ENCODE data around the gene GRIN3B.

The GRIN3B gene

GRCh38 chr19:1041835-1042685, 41.8 kb downstream of the GRIN3B start:
- no peak for DNase-seq (ENCODE audit: low read depth, low spot score)

GRCh38 chr19:1042689-1043511, 42.7 kb downstream of the GRIN3B start:
- no peak for DNase-seq (ENCODE audit: low read depth, low spot score)

GRCh38 chr19:1045247-1045603, 45.0 kb downstream of the GRIN3B start:
- no peak for DNase-seq (ENCODE audit: low read depth, low spot score)

GRCh38 chr19:1046117-1046626, 46.0 kb downstream of the GRIN3B start:
- no peak for DNase-seq (ENCODE audit: low read depth, low spot score)

- DNase-seq (ENCODE audit: low read depth, low spot score), result no peak
Measured at GRCh38 chr19:1046836-1047695, 46.8 kb downstream of the GRIN3B start.

- no peak for DNase-seq (ENCODE audit: low read depth, low spot score)
Measured at GRCh38 chr19:1047696-1048147, 47.5 kb downstream of the GRIN3B start.

- no peak for DNase-seq (ENCODE audit: low read depth, low spot score)
Measured at GRCh38 chr19:1049106-1049505, 48.9 kb downstream of the GRIN3B start.

GRCh38 chr19:1049800-1050199, 49.6 kb downstream of the GRIN3B start:
- DNase-seq (ENCODE audit: low read depth, low spot score), result no peak

- DNase-seq (ENCODE audit: low read depth, low spot score), result no peak
Measured at GRCh38 chr19:1050989-1051788, 51.0 kb downstream of the GRIN3B start.

- DNase-seq (ENCODE audit: low read depth, low spot score), result no peak
Measured at GRCh38 chr19:1051791-1052190, 51.6 kb downstream of the GRIN3B start.

- no peak for DNase-seq (ENCODE audit: low read depth, low spot score)
Measured at GRCh38 chr19:1052349-1052975, 52.2 kb downstream of the GRIN3B start.

GRCh38 chr19:1053176-1054101, 53.2 kb downstream of the GRIN3B start:
- no peak for DNase-seq (ENCODE audit: low read depth, low spot score)

GRCh38 chr19:1054102-1055027, 54.1 kb downstream of the GRIN3B start:
- DNase-seq (ENCODE audit: low read depth, low spot score), result no peak

GRCh38 chr19:1055028-1055425, 54.8 kb downstream of the GRIN3B start:
- DNase-seq (ENCODE audit: low read depth, low spot score), result no peak

GRCh38 chr19:1055886-1056620, 55.8 kb downstream of the GRIN3B start:
- no peak for DNase-seq (ENCODE audit: low read depth, low spot score)

- no peak for DNase-seq (ENCODE audit: low read depth, low spot score)
Measured at GRCh38 chr19:1057176-1057855, 57.1 kb downstream of the GRIN3B start.

GRCh38 chr19:1058112-1058511, 57.9 kb downstream of the GRIN3B start:
- no peak for DNase-seq (ENCODE audit: low read depth, low spot score)

Measured in iPS DF 19.7 (cell line).